Measurements from ENCODE around the gene TM4SF4.

TM4SF4 gene

GRCh38 chr3:149535333-149535685, 60.8 kb downstream of the TM4SF4 start:
- no peak for DNase-seq (ENCODE audit: low read depth, low spot score)
- no peak overlapping the region for H3K4me3 ChIP-seq (ENCODE audit: low read depth, low read length)

GRCh38 chr3:149536429-149536828, 61.9 kb downstream of the TM4SF4 start:
- in situ Hi-C loops (cut with HindIII; ENCODE audit: low sequenced_read_pairs): no loop called here
- no peak overlapping the region for H3K4me3 ChIP-seq (ENCODE audit: low read depth, low read length)
- TF ChIP-seq, protein P1, sequence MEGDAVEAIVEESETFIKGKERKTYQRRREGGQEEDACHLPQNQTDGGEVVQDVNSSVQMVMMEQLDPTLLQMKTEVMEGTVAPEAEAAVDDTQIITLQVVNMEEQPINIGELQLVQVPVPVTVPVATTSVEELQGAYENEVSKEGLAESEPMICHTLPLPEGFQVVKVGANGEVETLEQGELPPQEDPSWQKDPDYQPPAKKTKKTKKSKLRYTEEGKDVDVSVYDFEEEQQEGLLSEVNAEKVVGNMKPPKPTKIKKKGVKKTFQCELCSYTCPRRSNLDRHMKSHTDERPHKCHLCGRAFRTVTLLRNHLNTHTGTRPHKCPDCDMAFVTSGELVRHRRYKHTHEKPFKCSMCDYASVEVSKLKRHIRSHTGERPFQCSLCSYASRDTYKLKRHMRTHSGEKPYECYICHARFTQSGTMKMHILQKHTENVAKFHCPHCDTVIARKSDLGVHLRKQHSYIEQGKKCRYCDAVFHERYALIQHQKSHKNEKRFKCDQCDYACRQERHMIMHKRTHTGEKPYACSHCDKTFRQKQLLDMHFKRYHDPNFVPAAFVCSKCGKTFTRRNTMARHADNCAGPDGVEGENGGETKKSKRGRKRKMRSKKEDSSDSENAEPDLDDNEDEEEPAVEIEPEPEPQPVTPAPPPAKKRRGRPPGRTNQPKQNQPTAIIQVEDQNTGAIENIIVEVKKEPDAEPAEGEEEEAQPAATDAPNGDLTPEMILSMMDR (IDR thresholded peaks at IDR 0.05; ENCODE audit: low read depth, low read length): no peak
- DNase-seq (ENCODE audit: low read depth, low spot score): peak; percentile 75

More at GRCh38 chr3:149535333-149535685, 60.8 kb downstream of the TM4SF4 start:
- TF ChIP-seq, protein P1 (IDR thresholded peaks at IDR 0.05; ENCODE audit: low read depth, low read length): no peak
- in situ Hi-C loops (cut with HindIII; ENCODE audit: low sequenced_read_pairs): no loop called here

DNA sequence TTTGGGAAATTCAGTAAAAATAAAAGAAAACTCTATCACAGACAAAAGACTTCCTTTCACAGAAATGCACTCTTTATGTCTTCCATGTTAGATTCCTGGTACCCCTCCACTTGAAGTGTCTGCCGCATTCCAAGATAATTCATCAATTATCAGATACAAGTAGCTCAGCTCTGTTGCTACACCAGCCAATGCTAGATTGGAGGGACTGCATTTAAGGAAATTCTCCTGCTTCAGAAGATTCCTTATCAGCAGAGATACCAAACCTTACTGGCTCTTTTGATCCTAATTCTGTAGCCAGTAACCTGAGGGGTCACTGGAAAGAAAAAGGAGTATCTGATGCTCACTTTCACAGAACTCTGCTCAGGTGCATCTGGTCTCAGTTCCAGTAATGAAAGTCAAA, 63.9 kb downstream of the TM4SF4 start:
- in situ Hi-C loops (cut with HindIII; ENCODE audit: low sequenced_read_pairs): no loop called here
- TF ChIP-seq, protein P1 (IDR thresholded peaks at IDR 0.05; ENCODE audit: low read depth, low read length): no peak
- H3K4me3 ChIP-seq (ENCODE audit: low read depth, low read length): no peak overlapping the region
- DNase-seq (ENCODE audit: low read depth, low spot score): no peak

GRCh38 chr3:149541091-149541491, 66.6 kb downstream of the TM4SF4 start:
- TF ChIP-seq, protein P1 (IDR thresholded peaks at IDR 0.05; ENCODE audit: low read depth, low read length): peak; percentile 33
- in situ Hi-C loops (cut with HindIII; ENCODE audit: low sequenced_read_pairs): no loop called here
- DNase-seq (ENCODE audit: low read depth, low spot score): peak; percentile 69
- no peak overlapping the region for H3K4me3 ChIP-seq (ENCODE audit: low read depth, low read length)

GRCh38 chr3:149542375-149543312, 68.1 kb downstream of the TM4SF4 start:
- DNase-seq (ENCODE audit: low read depth, low spot score): peak; percentile 56

DNA sequence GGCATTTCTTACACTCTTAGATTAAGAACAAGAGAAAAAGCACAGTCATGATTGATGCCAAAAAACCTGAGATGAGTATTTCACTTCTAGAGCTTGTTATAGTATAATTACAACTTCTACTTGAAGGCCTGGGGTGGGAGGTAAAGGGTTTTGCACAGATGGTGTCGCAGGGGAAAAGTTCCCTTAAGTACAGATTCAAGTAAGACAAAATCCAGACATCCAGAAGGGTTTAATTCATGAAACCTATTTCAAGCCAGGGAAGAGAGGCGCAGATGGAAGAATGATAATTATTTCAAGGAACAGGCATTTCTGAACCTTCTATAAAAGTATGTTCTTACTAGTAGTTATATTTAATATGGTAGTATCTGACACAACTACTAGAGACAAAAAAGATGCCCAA, 70.6 kb downstream of the TM4SF4 start:
- no peak for DNase-seq (ENCODE audit: low read depth, low spot score)
- in situ Hi-C loops (cut with HindIII; ENCODE audit: low sequenced_read_pairs): no loop called here
- TF ChIP-seq, protein P1 (IDR thresholded peaks at IDR 0.05; ENCODE audit: low read depth, low read length): no peak
- H3K4me3 ChIP-seq (ENCODE audit: low read depth, low read length): no peak overlapping the region

More at GRCh38 chr3:149542375-149543312, 68.1 kb downstream of the TM4SF4 start:
- no peak overlapping the region for H3K4me3 ChIP-seq (ENCODE audit: low read depth, low read length)
- in situ Hi-C loops (cut with HindIII; ENCODE audit: low sequenced_read_pairs): no loop called here
- TF ChIP-seq, protein P1 (IDR thresholded peaks at IDR 0.05; ENCODE audit: low read depth, low read length): no peak
